ENCODE measurements around the gene PTGDS. TPM values are rescaled to one million over a fixed set of nuclear protein-coding genes. Genes with fewer than 3 reads are reported as not detected.

The PTGDS gene
- total RNA-seq, 2 donors from 2014 or later: 15.9 to 26.1 TPM

GRCh38 chr9:137029058-137029936 lies 52.0 kb downstream of the PTGDS start:
- H3K9me3 ChIP-seq: no peaks in the 10 kb centered on the region
- peak; percentile 87 for DNase-seq
- H3K27me3 ChIP-seq: no peaks in the 10 kb centered on the region
- intact Hi-C loops (cut with DNase I): loop anchor here (2.0 kb wide), 1 partner anchor 84 kb away; the partner anchor contains the start of genes C8G and FBXW5
- TF ChIP-seq CTCF (IDR thresholded peaks at IDR 0.05): peak; percentile 91
- H3K27ac ChIP-seq: peak overlapping the region; percentile 46
- H3K9ac ChIP-seq (ENCODE audit: low read depth in 2 of 2, low read length in 2 of 2): peak overlapping the region in 1 of 2 donors; percentile 52
- H3K36me3 ChIP-seq: no peaks in the 10 kb centered on the region
- peaks cover 25% of the 10 kb centered on the region for H3K4me1 ChIP-seq
- peak overlapping the region; percentile 52 for H3K4me3 ChIP-seq

GRCh38 chr9:137030006-137030405 lies 52.7 kb downstream of the PTGDS start:
- Histone ChIP-seq H3K4me3 (no peak overlapping the region), H3K4me1 (peaks cover 32% of the 10 kb centered on the region)

GRCh38 chr9:137030538-137031527 lies 53.5 kb downstream of the PTGDS start:
- intact Hi-C loops (cut with DNase I): no loop called here
- no peak overlapping the region for H3K4me3 ChIP-seq

More at GRCh38 chr9:137030006-137030405, 52.7 kb downstream of the PTGDS start:
- intact Hi-C loops (cut with DNase I): no loop called here
- H3K27me3 ChIP-seq: no peaks in the 10 kb centered on the region
- no peak for TF ChIP-seq CTCF (IDR thresholded peaks at IDR 0.05)
- H3K9ac ChIP-seq (ENCODE audit: low read depth in 2 of 2, low read length in 2 of 2): no peak overlapping the region
- no peak for DNase-seq
- H3K27ac ChIP-seq: no peak overlapping the region
- H3K9me3 ChIP-seq: no peaks in the 10 kb centered on the region
- H3K36me3 ChIP-seq: no peaks in the 10 kb centered on the region

More at GRCh38 chr9:137030538-137031527, 53.5 kb downstream of the PTGDS start:
- no peak overlapping the region for H3K27ac ChIP-seq
- peaks cover 35% of the 10 kb centered on the region for H3K4me1 ChIP-seq
- H3K9ac ChIP-seq (ENCODE audit: low read depth in 2 of 2, low read length in 2 of 2): peak overlapping the region in 1 of 2 donors; percentile 24
- H3K36me3 ChIP-seq: no peaks in the 10 kb centered on the region
- no peak for TF ChIP-seq CTCF (IDR thresholded peaks at IDR 0.05)
- H3K27me3 ChIP-seq: no peaks in the 10 kb centered on the region
- no peaks in the 10 kb centered on the region for H3K9me3 ChIP-seq
- peak; percentile 31 for DNase-seq

Other genes with a start within 250 kb of the PTGDS start
- gene LCN10, start 234.6 kb upstream of the PTGDS start, total RNA-seq: 1 to 10 TPM in 1 of 2 donors, under 1 TPM in 1; 0.11 to 3.3 TPM
- gene LCN6, start 229.0 kb upstream of the PTGDS start, total RNA-seq: 1 to 10 TPM in 1 of 2 donors, under 1 TPM in 1; 0.56 to 1.2 TPM
- not detected for gene LCN8, start 219.3 kb upstream of the PTGDS start, total RNA-seq
- 1 to 10 TPM in 1 of 2 donors, not detected in 1; 3.4 TPM for gene LCN15, start 213.0 kb upstream of the PTGDS start, total RNA-seq
- gene TMEM141, start 186.2 kb upstream of the PTGDS start, total RNA-seq: 100 to 1,000 TPM; 236 to 366 TPM
- gene CCDC183, start 181.2 kb upstream of the PTGDS start, total RNA-seq: 10 to 100 TPM in 1 of 2 donors, 1 to 10 TPM in 1; 2.4 to 20.0 TPM
- 100 to 1,000 TPM; 126 to 163 TPM for gene RABL6, start 169.6 kb upstream of the PTGDS start, total RNA-seq
- gene AJM1, start 135.0 kb upstream of the PTGDS start, total RNA-seq: 10 to 100 TPM; 11.5 to 17.1 TPM
- 100 to 1,000 TPM; 137 to 176 TPM for gene PHPT1, start 128.1 kb upstream of the PTGDS start, total RNA-seq
- gene MAMDC4, start 125.2 kb upstream of the PTGDS start, total RNA-seq: 10 to 100 TPM; 11.0 to 61.7 TPM
- 100 to 1,000 TPM; 442 to 494 TPM for gene EDF1, start 111.2 kb upstream of the PTGDS start, total RNA-seq
- 10 to 100 TPM; 22.4 to 50.6 TPM for gene TRAF2, start 91.0 kb upstream of the PTGDS start, total RNA-seq
- 100 to 1,000 TPM; 162 to 174 TPM for gene FBXW5, start 32.8 kb upstream of the PTGDS start, total RNA-seq
- gene C8G, start 32.3 kb upstream of the PTGDS start, total RNA-seq: 10 to 100 TPM in 1 of 2 donors, 1 to 10 TPM in 1; 5.3 to 11.9 TPM
- gene LCN12, start 25.2 kb upstream of the PTGDS start, total RNA-seq: 1 to 10 TPM; 6.5 to 8.6 TPM
- not detected for gene LCNL1, start 5.5 kb downstream of the PTGDS start, total RNA-seq
- 10 to 100 TPM; 29.9 to 81.0 TPM for gene PAXX, start 14.9 kb downstream of the PTGDS start, total RNA-seq
- 10 to 100 TPM in 1 of 2 donors, 1 to 10 TPM in 1; 3.6 to 15.4 TPM for gene CLIC3, start 19.1 kb downstream of the PTGDS start, total RNA-seq
- 10 to 100 TPM; 22.4 to 47.5 TPM for gene ABCA2, start 50.7 kb downstream of the PTGDS start, total RNA-seq
- gene FUT7, start 54.6 kb downstream of the PTGDS start, total RNA-seq: not detected
- 100 to 1,000 TPM; 149 to 177 TPM for gene NPDC1, start 68.7 kb downstream of the PTGDS start, total RNA-seq
- gene ENTPD2, start 76.6 kb downstream of the PTGDS start, total RNA-seq: 10 to 100 TPM; 20.5 to 22.1 TPM
- gene SAPCD2, start 93.1 kb downstream of the PTGDS start, total RNA-seq: 10 to 100 TPM; 19.2 to 57.8 TPM
- gene UAP1L1, start 100.0 kb downstream of the PTGDS start, total RNA-seq: 10 to 100 TPM in 1 of 2 donors, 1 to 10 TPM in 1; 9.0 to 13.0 TPM
- 10 to 100 TPM; 43.5 to 52.6 TPM for gene MAN1B1, start 109.5 kb downstream of the PTGDS start, total RNA-seq
- 10 to 100 TPM; 46.2 to 52.5 TPM for gene DPP7, start 137.2 kb downstream of the PTGDS start, total RNA-seq
- under 1 TPM; 0.47 to 0.93 TPM for gene GRIN1, start 161.7 kb downstream of the PTGDS start, total RNA-seq
- gene LRRC26, start 192.5 kb downstream of the PTGDS start, total RNA-seq: 10 to 100 TPM; 64.6 to 95.8 TPM
- gene TMEM210, start 194.6 kb downstream of the PTGDS start, total RNA-seq: under 1 TPM in 1 of 2 donors, not detected in 1; 0.67 TPM
- 10 to 100 TPM; 33.8 to 67.8 TPM for gene ANAPC2, start 211.1 kb downstream of the PTGDS start, total RNA-seq
- gene SSNA1, start 211.2 kb downstream of the PTGDS start, total RNA-seq: 100 to 1,000 TPM in 1 of 2 donors, 10 to 100 TPM in 1; 60.0 to 100 TPM
- 100 to 1,000 TPM in 1 of 2 donors, 10 to 100 TPM in 1; 83.1 to 124 TPM for gene TPRN, start 223.2 kb downstream of the PTGDS start, total RNA-seq
- 10 to 100 TPM; 35.7 to 43.5 TPM for gene TMEM203, start 228.1 kb downstream of the PTGDS start, total RNA-seq
- gene NDOR1, start 228.2 kb downstream of the PTGDS start, total RNA-seq: 10 to 100 TPM; 11.7 to 36.9 TPM
- 1 to 10 TPM; 6.5 to 9.3 TPM for gene RNF208, start 244.7 kb downstream of the PTGDS start, total RNA-seq
- under 1 TPM in 1 of 2 donors, not detected in 1; 0.64 TPM for gene CYSRT1, start 247.7 kb downstream of the PTGDS start, total RNA-seq
- not detected for gene RNF224, start 250.0 kb downstream of the PTGDS start, total RNA-seq